Activated CD8-positive, alpha-beta memory T cell treated with anti-CD3 and anti-CD28 coated beads, Interleukin-2, amount 50 U/mL, for 4 hours (primary cell): Measurements from ENCODE around the gene ANKRD44.

ENCODE experiments used
- DNase-seq: peaks from one replicate; pipeline ENCODE4 v3.0.0-alpha.2; 2020

ANKRD44 gene

DNA sequence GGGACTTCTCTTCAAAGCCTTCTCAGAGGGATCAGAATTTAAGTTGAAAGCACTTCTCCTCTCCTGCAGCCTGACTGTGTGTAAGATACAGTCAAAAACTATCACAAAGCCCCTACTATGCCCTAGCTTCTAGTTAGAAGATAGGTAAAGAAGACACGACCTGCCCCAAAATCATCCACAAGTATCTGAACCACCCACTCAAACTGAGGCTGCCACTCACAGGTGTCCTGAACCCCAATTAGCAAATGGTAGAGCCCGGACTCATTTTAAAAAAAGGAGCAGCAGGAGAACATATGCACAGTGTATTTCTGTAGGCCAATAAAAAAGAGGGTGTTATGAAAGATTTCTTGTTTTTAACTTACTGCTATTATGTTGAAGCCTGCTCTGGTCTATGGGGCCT lies 74.4 kb downstream of the ANKRD44 start:
- DNase-seq, result no peak

DNA sequence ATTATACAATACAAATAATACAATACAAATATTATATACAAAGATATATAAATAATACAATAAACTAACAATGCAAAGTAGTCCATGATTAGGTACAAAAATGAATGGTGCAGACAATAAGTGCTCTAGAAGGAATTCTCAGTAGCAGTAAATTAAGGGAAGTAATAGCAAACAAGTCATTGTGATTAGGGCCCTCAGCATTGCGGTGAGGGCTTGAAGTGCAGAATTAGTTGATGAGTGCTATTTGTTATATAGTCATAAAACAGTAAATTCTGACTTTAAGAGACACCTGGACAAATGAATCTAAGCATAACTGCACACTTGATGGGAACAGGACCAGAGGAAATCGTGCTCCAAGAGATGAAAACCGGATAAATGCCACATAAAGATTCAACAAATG lies 74.9 kb downstream of the ANKRD44 start:
- DNase-seq, result no peak

DNA sequence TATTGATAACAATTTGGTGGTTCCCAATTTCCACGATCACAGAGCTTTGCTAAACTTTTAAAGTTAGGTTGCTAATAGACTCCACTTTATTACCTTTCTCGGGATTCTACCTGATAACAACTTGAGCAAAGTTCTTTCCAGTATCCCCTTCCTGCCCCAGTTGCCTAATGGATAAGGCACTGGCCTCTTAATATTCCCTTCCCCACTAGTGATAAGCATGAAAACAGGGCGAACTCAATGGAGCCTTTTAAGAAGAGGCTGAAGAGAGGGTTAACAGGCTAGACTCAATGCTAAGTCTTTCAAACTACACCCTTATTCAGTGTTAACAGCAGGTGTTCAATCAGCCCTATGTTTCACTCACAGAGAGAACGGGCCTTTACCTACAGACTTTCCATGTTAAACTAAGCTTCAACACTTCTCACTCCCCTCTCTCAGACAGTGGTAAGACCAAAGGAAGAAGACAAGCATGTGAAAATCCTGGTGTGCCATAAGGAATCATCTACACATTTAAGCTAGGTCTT lies 75.8 kb downstream of the ANKRD44 start:
- DNase-seq, result no peak

DNA sequence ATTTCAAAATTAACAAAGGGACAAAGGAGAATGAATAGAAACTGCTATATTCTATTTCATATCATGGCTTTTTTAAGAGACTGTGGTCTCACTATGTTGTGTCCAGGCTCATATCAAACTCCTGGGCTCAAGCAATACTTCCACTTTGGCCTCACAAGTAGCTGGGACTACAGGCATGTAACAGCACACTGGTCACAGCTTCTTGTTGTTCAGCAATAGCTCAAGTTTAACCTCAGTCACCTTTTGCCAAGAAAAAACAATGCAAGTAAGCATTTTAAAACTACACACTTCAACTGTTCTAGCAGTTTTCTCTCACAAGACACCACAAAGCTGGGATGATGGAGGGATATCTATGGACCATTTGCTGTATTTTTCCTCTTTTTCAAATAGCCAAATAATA lies 77.1 kb downstream of the ANKRD44 start:
- DNase-seq, result no peak

DNA sequence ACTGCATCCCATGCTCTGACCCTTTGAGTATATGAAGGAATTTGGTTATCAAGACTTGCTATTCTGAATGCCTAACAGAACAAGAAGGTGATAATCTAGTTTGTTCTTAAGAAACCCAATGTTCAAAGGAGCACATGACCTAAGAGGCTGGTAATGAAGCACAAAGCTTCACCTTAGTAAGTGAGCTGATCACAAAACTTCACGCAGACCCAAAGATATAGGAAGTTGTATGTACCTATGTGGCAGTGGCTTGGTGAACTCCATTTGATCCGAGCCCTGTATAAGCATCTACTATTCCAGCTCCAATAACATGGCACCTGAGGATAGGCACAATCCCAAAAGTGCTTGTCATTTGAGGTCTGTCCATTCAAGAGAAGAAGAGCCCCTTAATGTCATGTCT lies 78.6 kb downstream of the ANKRD44 start:
- DNase-seq, result no peak

DNA sequence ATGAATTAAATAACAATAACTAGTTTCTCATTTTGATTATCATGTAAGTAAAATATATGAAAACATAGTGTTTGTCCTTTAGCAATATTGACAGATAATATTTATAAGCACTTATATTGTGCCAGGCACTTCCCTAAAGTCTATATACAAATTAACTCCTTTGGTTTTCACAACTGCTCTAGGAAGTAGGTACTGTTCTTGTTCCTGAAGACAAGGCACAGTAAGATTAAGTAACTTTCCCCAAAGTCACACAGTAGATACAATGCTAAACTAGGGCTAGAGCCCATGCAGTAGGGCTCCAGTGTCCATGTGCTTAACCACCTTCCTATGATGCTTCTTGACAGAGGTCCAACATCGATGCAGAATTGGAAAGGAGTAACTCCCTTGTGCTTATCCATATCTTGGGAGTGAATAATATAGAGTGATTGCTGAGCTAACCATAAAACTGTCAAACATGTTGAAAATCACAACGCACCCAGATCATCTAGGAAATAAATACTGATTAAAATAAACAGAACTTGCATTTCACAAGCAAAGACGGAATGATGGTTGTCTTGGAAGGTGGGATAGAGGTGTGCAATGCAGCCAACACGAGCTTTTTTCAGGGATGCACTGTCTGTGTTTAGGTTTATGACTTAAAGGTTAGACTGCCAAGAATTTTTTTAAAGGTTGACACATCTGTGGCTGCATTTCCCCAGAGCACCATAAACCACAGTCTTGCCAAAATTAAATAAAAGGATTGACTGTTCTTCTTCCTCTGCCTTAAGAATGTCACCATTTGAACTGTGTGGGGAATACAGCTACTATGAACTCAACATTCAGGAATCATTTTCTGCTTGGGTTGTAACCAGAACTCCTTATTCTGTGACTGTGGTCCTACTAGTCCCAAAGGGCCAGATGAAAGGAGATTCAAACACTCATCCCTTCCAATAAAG lies 80.8 kb downstream of the ANKRD44 start:
- DNase-seq, result no peak

DNA sequence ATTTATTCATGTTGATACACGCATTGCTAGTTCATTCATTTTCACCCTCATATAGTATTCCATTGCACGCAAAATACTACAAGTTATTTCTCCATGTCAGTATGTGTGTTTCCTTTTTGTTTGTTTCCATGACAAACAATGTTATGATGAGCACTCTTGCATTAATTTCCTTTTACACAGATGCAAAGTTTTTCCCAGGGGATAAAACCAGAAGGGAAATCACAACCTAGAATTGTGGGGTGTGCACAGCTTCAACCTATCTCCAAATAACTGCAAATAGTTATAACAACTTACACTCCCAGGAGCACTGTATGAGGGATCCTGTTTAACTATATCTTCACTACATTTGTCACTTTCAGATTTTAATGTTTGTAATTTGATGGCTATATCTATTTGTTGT lies 87.1 kb downstream of the ANKRD44 start:
- no peak for DNase-seq

DNA sequence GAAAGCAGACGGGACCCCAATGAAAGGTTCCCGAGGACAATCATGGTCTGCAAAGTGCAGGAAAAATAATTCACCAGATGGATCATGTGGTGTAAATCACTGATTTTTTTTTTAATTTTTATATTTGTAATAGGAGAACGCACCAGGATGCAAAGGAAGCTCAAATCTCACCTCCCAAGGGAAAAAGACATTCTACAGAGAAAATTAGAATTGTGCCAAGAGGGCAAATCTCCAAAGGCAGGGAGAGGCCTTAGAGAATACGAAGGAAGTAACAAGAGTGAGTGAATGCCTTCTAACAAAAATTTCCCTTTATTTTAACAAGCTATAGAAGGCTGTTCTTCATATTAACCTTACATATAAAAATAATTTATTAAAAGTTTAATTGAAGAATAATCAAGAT lies 90.9 kb downstream of the ANKRD44 start:
- DNase-seq, result no peak

DNA sequence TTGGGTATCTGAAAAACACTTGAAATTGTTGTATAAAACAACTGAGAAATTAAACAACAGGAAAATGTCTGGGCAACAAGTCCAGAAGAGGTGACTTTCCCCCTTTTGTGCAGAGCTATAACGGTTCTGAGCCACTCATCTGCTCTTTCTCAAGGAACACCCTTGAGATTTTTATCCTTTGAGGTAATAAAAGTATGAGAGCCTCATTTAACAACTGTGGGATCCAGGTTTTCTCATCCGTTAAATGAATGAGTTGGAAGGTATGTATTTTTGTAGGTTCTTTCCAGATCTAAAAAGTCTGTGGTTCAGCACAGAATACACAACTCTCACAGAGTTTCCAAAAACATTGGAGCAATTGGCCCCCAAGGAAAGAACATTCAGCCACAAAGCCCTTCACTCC lies 93.0 kb downstream of the ANKRD44 start:
- DNase-seq, result no peak

DNA sequence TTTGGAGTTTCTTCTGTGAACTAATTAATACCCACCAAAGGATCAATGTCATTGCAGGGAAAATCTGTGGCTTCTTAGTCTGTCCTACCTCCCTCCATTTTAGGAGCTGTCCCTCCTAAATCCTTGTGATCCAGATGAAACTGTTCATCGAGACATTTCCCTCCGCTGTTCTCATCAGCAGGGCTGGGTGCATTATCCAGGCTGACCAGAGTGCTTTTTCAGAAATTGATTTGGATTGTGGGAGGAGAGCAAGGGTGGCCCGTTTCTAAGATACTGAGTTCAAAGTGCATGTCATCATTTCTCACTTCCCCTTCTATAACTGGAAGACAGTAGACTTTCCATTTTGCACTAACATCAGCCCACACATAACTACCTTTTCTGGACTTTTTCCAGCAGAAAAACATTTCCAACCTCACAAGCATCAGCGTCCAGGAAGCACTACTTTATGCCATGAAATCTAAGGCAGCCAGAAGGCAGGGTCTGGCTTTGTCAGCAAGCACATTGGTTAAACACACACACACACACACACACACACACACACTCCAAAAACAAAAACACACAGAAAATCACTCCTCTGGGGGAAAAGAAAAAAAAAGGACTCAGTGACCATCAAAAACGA lies 94.1 kb downstream of the ANKRD44 start:
- no peak for DNase-seq

DNA sequence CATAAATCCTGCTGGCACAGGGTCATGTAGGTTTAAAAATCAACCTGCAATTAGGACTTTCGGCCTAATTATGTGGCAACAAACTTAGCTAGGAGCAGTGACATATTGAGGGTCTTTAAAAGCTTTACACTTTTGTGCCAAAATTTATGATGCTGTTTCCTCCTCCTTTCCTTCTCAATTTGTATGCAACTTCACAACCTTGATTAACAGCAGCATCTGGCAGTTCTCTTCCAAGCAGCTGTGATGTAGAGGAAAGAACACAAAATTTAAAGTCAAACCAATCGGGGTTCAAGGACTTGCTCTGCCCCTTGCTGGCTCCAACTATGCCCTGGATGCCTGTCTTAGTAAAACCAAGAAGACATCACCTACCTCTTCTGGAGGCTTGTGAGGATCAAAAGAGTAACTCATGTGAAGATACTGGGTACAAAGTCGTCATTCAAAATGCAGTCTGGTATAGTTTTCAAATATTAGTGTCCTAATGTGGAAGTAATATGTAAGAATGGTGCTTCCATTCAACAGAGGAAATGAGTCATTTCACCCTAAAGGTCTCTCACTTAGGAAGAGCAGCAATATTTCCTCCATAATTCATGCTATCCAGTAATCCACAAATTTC lies 94.7 kb downstream of the ANKRD44 start:
- DNase-seq, result no peak

DNA sequence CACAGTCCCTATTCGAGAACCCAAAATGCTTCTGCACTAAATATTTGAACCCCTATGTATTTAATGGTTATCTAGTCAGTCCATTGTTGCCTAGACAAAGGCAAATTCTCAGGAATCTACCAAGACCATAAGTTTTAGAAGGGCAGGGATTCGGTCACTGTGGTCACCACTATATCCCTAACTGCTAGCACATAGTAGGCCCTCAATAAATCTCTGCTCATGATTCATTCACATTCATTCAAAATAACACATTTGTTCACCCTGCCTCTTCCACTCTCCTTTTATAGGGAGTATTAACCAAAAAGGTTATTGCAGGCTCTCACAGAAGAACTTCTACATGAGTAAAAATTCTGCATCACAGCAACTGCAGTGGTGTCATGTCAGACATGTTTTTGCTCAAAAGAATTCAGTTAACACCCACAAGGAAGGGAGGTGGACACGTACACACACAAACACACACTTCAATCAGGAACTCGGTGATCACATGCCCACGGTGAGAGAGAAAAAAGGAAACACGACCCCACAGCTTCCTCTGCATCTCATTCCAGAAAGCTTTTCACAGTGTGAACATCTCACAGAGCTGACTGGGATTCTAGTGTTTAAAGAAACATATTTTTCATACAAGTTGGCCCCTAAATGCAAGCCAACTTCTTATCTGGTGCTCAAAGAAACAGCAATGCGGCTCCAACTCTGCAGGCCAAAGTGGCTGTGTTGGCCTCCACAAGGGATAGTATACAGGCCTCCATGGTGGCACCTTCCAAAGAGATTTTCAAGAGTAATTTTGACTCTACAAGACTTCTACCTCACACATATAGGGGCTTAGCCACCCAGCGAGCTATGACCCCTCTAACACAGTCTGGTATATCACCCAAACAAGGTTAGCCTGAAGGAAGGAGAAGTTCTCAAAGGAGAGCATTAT lies 98.0 kb downstream of the ANKRD44 start:
- DNase-seq, result no peak

DNA sequence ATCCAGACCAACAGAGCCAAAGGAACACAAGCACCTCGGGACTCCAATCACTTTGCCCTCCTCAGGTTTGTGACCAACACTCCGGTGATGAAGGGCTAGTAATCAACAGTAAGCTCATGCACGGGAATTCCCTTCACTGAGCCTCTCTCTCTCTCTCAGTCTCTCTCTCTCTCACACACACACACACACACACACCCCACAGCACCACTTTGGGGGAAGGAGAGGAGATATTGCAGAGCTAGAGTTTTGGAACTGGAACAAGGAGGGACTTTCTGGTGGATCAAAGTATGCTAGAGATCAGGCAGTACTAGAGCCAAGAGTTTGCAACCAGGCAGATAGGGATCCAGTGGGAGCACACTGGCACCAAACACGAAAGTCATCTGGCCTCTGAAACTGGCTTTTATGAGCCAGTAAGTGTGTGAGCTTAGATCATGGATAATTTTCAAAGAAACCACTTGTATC lies 98.7 kb downstream of the ANKRD44 start:
- peak; percentile 37 for DNase-seq

DNA sequence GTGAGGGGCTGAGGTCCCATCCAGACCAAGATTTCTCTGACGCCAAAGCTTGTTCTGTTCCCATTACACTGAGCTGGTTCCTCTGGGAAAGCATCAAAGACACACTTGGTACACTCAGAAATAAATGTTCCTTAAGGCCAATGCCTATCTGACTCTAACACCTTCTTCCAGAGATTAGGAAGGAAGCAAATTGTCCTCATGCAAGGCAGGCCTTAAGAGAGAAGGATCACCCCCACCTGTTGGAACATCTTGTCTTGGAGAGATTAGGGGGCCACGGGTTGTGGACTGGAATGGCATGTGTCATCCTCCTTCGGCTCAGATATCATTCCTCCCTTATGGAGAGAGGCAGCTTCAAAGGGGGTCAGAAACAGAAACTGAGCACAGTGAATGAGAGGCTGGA lies 100.2 kb downstream of the ANKRD44 start:
- DNase-seq, result no peak

DNA sequence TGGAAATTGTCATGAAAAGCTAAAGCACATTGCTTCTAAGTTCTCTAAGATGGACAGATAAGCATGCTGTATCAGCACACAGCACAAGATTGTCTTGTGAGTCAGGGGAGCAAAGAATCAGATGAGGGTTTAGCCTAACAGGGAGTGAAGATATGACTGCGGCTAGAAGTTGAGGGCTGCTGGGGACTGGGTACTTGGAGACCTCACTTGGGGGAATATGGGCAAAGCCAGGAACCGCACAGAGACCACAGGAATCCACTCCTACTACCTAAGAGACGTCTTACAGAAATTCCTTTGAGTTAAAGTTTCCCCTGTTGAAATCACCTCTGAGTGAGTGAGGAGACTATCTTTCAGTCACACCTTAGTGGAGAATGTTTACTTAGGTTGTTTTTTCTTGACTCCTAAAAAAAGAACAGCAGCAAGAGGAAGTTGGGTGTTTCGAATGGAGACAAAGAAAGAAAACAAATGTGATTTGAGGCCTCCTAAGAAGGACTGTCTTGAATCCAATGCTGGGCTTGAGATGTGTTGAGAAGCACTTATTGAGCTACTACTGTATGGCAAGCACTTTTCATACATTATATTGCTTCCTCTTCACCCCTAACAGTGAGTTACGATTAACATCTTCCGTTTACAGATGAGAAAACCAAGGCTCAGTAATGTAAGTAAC lies 100.7 kb downstream of the ANKRD44 start:
- no peak for DNase-seq

DNA sequence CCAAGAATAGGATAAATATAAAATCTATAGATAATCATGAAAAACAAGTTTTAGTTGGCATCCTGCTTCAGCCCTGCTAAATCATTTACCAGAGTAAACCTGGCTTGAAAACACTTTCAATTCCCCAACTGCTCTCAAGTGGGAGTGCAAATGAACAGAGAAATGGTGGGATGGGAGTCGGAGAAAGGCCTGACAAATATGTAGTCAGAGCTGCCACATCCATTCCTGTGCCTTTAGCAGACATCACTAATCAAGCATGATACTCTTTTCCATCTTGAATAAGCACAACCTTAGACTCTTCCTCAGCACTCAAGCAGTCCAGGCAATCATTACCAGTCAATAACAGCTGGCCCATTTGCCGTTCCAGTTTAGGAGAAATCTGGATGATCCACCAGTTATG lies 101.3 kb downstream of the ANKRD44 start:
- no peak for DNase-seq

DNA sequence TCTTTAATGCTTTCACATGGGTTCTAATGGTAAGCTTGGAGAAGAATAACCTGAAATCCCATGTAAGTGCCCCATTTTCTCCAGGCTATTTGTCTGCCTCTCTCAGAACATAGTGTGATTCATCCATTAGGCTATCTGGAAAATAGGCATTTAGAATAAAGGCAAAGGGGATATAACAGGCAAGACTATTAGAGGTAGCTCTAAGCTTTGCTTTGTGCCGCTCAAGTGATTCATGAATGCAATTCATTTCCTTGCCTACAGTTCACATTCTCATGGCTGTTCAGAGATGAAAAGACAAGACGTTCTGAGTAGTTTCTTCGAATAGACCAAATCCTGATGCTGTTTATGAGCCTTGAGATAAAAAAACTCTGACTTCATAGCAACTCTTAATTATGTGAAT lies 101.7 kb downstream of the ANKRD44 start:
- no peak for DNase-seq

DNA sequence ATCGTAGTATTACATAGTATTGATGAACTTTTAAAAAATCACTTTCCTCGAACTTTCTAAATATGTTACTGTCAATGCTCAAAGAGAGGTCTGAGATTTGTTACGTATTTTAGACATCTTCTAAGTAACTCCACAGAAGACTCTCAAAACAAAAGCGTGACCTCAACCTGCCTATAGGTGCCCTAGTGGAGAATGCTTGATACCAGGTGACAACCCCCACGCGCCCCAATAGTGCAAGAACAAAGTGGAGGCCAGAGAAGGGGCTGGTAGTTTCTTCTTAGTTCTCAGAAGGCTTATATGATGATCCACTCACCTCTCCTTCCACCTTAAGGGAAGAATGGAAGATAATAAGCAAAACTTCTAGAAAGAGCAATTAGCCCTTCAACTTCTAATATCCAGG lies 102.6 kb downstream of the ANKRD44 start:
- no peak for DNase-seq

DNA sequence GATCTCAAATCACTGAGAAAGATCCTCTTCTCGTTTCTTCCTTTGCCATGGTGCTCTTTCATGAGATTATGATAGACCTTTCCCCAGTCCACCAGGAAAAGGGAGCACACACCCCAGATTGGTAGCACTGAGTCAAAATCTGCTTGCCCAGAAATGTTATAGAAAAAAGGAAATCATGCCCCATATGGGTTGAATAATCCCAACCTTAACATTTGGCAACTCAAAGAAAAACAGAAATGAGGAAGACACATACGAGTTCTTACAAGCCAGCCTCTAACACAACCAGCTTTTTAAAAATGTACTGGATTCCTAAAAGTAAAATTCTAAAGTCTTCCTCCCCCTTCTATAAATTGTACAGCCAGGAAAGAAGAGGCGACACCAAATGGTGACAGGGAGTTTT lies 103.0 kb downstream of the ANKRD44 start:
- DNase-seq, result no peak

DNA sequence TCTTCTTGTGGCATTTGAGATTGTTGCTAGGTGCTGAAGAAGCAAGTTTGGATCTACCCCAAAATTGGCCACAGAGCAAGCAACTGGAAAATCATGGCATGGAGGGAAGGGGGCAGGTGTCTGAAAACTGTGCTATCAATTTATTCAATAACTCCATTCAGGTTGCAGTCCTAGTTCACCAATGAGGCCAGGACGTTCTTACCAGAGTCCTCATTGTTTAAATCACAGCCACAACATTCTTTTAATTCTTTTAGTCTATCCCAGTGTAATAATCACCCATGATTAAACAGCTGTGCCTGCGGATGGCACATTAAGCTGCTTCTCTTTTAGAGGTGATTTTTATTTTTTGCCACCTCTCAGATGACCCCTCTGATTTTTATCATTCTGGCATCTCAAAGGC lies 103.5 kb downstream of the ANKRD44 start:
- DNase-seq, result no peak

DNA sequence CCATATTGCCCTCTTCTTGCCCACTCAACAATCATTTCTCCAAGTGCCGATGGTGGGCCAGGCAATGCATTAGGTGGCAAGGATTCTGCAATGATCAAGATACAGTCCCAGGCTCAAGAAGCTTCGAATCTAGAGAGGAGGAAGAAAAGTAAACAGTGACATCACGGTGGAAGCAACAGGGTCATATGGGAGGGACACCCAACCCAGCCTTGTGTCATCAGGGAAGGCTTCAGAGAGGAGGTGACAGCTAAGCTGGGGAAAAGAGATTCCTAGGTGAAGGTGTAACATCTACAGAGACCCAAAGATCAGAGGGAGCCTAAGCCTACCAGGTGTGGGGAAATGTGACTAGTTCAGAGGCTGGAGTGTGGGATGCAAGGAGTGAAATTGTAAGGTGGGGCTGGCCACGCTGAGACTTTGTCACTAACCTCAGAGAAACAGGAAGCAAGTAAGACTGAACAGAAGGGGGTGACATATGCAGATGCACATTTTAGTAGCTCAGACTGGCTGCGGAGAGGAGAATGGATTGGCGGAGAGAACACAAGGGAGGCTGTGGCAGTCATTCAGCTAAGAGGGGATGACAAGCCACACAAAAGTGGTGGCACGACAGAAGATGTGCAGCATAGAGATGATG lies 104.9 kb downstream of the ANKRD44 start:
- DNase-seq, result peak; percentile 58
